Muscle of arm (tissue), 12 donors: ENCODE results near the gene C4orf54. TPM values are rescaled to one million over a fixed set of nuclear protein-coding genes. Genes with fewer than 3 reads are reported as not detected.

ENCODE experiments used
- DNase-seq: peaks from one replicate; pipeline ENCODE4 v3.0.0-alpha.2; 2013
- polyA plus RNA-seq, 12 donors: library from polyadenylated mRNA; unstranded; fragments of 120-200 nt; gene quantifications; one replicate each; pipeline ENCODE4 v1.2.1, GENCODE V29; 2013; ENCODE audit not compliant: insufficient read length in 12 of 12

C4orf54 gene
- polyA plus RNA-seq, 12 donors: 31.7 to 191 (median 109) TPM; not detected in 1

DNA sequence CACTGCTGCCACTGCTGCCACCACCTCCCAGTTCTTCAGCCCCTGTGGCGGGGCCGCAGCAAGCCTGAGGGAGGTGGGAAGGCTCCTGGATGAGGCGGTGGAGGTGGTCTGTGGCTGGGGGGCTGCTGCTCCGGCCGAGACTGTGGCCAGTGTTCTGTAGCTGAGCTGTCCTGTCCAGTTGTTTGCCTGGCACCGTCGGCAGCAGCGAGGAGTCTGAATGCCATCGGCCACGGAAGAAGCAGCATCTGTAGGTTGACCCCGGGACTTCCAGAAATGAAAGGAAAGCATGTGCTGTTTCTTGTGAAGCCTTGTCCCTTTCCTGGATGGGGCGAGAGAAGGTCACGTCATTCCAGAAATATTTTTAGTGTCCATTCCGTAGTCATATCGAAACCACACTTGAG lies 3.3 kb downstream of the C4orf54 start:
- no peak for DNase-seq

DNA sequence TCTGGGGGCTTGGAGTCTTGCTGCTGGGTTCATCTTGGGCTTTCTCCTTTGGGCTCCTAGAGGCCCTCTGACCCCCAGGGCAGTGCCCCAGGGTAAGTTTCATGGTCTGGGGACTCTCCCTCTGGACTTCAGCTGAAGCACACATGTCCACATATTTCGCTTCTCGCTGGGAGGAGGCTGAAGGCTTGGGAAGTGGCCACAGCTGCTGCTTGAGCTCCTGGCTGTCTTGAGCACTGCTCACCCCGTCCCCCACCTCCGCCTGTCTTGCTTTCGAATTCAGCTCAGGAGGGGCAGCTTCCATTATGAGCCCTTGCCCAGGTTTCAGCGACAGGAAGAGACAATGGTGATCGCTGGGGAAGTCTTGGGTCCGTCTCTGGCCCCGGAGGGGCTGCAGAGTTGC lies 3.7 kb downstream of the C4orf54 start:
- DNase-seq: no peak

DNA sequence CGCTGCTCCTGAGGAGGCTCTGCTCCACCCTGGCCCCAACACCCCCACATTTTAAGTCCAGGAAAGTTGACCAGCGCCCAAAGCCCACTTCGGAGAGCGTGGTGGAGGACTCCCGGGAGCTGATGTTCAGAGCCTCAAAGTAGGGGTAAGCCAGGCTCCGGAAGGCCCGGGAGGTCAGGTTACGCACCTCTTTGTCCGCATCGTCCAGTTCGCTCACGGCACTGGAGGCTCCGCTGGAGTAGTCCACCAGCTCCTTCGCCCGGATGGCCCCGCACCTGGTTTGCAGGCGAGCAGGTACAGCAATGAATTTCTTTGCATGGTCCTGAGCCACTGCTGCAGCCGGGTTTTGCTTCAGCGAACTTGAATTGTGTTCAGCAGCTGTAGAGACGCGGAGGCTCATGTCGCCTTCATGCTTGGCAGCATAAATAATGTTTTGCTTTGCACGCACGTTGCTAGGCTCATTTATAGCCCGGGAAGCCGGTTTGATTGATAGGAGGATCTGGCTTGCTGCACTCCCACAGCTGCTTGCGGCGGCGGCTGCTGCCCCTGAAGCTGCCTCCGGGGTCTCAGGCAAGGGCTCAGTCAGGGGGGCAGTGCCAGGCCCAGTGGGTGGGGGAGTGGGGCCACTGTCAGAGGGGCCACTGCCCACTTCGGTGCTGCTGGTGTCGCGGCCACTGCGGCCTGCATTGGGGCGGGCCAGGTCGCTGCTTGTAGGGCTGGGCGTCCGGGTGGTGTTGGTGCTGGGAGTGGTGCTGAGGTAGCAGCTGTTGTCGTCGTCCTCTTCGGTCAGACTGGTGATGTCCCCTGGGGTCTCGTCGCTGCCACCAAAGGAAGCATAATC lies 4.8 kb downstream of the C4orf54 start:
- DNase-seq: peak; percentile 46

DNA sequence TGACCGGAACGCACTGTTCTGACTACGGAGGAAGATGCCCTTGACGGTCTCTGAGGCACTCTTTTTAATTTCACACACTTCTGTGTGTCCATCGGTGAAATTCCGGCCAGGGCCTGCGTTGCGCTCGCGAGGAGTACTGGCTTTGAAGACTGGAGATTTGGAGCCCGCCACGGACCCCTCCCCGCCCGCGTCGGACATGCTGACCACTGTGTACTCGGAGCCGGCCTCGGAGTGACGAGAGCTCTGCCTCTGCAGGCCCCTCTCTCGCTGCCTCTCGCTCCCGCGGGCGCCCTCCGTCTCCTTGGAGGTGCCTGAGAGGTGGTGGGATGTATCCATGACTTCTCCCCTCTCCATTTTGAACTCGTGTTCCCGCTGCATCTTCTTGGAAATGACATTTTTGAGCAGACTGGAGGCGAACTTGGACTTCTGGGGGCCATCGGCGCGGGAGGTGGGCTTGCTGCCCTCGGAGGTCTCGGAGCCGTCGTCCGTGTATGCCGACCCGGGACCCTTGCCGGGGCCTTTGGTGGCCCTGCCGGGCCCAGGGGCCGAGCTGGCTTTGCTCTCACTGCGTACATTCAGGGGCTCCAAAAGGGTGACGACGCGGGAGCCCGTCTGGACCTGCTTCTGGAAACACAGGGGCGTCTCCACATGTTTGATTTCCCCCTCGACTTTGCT lies 5.7 kb downstream of the C4orf54 start:
- DNase-seq: no peak

DNA sequence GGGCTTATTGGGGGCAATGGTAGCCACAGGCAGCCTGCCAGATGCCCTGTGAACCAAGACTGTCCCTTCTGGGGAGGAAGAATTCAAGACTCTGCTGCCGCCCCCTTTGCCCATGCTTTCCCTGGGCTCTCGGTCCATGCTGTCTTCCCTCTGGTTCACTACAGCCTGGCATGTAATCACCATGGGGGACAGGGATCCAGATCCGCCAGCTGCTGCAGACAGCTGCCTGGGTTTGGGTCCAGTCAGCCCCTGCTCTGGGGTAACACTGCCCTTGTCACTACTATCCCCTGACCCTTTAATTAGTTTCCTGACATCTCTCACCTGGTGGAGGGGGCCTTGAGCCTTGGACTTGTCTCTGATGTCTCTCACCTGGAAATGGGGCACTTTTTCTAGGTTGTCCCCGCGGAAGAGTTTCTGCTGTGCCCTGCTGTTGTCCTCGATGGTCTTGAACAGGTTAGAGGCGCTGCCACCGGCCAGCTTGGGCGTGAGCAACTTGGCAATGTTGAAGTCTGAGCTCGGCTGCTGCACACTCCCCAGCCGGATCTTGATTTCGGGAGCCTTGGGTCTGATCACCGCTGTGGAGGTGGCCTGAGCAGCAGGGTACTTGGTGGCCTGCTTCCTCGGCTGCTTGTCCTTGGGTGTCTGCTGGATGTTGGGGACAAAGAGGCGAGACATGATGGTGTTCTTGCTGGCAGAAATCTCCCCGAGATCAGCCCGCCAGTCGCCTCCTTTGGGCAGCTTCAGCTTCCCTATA lies 6.4 kb downstream of the C4orf54 start:
- no peak for DNase-seq

DNA sequence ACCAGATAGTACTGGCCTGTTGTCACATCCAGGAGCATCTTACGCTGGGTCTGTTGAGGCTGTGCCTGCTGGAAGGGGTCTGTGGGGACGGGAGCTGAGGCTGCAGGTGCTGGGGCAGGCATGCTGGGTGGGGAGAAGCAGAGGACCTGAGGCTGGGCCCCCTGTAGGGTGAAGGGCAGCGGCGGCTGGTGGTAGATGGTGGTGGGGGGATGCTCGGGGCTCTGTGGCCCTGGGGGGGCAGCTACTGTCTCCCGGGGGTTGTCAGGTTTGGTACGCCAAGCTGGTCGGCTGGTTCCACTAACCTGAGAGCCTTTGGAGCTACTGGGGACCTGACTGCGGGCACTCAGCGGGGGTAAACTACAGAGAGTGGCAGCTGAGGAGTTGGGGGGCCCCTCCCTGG lies 7.8 kb downstream of the C4orf54 start:
- no peak for DNase-seq

DNA sequence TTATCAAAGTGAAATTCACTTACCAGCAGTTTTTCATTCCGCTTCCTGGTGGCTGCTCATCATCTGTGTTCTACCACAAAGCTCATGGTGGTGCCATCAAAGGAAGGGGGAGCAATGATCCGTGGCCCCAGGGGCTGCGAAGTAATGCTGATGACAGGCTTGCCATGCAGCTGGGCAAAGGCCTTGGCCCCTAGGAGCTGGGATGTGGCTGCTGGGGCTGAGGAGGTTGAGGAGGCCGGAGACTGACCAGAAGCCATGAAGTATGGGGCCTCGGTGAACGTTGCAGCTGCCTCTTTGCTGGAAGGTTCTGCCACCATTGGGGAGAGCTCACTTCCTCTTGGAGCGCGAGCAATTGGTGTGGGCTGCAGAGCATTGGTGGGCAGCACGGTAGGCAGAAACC lies 8.4 kb downstream of the C4orf54 start:
- no peak for DNase-seq

DNA sequence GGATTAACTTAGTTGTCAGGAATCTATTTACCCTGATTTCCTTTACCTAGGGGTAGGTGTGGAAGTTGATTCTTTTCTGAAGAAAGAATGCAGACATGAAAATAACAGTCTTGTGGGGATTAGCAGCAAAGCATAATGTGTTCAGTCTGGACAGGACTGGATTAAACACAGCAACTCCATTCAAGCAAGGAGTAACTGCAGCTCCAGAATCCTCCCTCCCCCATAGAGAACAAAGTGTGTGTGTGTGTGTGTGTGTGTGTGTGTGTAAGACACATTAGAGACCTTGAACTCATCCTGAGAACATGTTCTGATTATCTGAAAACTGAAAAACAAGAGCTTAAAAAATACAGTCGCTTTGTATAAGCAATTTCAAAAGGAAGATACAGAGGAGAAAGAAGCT lies 9.3 kb downstream of the C4orf54 start:
- no peak for DNase-seq

DNA sequence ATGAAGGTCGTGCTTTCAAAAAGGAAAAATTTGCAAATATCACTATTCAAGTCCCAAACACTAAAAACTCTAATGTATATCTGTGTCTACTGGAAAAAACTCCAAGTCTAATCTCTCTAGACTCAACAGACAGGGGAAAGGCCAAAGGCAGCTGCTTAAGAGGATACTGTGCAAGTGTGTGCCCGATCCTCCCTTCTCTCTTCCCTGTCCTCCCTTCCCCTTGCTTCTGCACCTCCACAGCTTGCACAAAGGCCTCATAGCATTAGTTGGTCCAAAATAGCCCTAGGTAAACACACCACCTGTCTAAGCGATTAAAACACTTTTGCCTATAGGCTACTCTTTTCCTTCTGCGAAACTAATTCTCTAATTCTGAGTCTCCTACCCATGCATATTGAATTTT lies 10.6 kb downstream of the C4orf54 start:
- DNase-seq: no peak

DNA sequence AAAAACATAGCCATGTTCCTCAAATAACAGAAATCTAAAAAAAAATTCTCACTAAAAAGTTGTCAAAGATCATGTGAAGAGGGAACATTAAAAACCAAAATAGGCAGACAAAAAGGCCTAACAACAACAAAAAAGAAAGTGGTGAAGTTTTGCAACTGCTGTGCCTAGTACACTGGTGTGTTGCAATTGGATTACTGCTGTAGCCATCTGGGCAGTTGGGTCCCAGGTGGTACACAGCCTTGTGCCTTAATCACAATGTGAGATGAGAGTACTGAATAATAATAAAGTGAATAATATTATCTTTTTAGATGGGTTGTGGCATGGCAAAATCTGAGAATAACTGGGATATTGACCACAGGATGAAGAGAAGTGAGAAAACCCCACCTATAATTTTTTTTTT lies 12.0 kb downstream of the C4orf54 start:
- DNase-seq: no peak

DNA sequence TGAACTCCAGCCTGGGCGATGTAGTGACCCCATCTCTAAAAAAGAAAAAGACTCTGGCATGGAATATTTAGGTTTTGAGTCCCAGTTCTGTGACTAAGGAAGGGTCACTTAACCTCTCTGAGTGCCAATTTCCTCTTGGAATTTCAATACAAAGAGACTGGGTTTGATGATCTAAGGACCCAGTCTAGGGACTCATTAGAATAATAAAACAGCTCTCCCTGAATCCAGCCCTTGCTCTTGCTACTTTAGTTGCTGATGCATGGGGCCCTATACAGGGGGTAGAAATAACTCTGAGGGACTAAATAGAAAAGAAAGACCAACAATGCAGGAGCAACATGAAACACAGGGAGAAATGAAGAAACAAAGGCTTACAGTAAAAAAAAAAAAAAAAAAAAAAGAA lies 12.6 kb downstream of the C4orf54 start:
- DNase-seq: no peak

DNA sequence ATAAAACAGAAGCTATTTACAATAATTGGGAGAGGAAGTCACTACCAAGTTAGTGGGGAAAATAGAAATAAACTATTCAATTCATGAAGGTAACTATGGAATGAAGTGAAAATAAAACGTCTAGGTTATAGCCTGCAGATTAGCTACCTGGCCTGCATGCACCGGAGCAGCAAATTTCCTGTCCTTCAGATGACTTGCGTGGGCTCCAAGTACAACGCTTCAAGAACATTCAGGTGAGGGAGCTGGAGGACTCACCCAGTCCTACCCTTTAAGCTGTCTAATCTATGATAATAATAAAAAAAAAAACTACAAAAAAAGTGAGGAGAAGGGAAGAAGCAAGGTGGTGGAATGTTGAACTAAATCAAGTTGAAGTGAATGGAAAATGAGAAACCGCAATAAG lies 13.2 kb downstream of the C4orf54 start:
- no peak for DNase-seq

DNA sequence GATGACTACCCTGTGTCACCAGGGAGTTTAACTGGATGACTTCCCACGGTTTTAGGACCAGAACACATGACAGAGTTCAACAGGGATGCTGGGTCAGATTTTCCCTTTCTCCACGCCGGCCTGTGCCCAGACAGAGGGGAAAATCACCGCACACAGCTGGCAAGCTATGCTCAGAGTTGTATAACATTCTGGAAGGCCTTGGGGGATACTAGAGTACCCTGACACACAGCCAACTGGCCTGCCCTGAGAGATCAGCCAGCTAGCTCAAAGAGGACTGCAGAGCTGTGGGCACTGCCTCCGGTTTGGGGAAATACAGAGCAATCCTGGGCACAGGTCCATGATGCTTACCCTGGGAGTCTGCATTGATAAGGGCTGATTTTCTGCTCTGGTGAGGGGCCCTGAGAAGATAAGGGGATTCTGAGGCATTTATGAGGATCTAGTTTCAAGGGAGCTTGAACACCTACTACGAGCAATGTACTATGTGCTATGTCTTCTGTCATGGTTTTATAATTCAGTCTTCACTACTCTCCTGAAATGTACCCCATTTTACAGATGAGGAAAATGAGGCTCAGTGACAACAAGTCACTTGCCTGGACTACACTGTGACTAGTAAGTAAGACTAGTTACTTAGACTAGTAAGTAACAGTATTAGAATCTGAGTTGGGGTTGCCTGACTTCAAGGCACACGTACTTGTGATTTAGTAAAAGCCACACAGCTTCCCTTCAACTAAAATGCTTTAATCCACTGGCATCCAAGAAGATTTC lies 14.7 kb downstream of the C4orf54 start:
- DNase-seq: peak; percentile 64

DNA sequence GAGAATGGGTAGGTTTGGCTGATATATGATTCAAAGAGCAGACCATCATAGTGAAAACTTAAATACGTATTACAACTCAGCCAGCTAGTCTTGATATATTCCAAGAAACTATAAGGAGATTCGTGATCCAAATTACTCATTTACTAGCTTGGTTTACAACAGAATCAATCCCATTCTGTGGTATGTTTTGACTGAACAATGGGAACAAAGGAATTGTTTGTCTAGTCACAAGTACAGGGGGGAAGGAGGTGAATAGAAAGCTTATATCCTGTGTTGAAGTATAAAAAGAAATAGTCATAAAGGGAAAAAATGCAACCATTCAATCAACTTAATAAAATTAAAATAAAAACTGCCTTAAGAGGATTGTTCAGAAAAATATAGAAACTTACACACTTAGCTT lies 17.0 kb downstream of the C4orf54 start:
- DNase-seq: no peak

DNA sequence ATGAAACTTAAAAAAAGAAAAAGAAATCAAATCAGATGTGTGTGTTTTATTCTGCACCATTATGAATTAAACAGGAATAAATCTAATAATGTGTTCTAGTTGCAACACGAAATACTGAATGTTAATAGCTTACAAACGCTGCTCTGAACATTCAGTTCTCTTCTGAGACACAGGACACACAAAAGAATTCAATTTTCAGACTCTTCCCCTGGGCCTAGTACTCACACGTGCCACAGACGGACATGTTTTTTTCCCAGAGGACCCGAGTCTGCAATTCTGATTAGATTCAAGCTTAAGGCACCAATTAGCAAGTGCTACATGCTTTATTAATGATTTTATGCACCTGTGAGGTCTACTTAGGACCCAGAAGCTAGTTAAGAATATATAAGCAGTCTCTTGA lies 20.5 kb downstream of the C4orf54 start:
- DNase-seq: no peak

DNA sequence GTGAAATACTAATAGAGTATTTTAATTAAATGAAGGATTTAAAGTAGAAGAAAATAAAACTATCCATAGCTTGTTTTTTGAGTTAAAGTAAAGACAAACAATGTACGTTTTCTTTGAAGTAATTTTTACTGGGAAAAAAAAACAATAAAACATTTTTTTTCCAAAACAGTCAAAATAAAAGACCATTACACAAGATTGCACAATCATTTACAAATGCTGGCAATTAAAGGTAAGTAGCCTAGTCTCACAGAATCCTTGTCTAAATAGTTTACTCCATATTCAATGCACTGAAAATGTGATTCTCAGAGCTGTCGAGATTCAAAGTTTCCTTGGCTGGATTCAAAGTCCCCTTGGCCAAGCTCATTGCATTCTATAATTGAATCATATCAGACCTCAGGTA lies 21.2 kb downstream of the C4orf54 start:
- no peak for DNase-seq

DNA sequence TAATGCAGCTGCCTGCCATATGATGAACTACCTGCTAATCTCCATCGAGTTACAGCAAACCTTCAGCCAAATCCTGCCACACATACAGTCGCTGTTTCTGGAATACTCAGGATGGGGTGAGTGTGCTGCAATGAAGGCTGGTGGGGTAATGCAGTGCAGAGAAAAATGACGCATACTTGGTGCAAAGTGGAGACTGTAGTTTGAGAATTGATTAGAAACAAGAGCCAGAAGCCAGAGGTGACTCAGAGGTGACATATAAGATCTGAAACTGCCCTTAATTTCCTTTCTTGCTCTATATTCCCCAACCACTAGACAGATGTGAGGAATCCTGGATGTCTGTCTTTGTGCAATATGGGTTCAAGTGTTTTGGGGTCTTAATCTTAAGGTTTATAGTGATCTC lies 22.0 kb downstream of the C4orf54 start:
- no peak for DNase-seq

DNA sequence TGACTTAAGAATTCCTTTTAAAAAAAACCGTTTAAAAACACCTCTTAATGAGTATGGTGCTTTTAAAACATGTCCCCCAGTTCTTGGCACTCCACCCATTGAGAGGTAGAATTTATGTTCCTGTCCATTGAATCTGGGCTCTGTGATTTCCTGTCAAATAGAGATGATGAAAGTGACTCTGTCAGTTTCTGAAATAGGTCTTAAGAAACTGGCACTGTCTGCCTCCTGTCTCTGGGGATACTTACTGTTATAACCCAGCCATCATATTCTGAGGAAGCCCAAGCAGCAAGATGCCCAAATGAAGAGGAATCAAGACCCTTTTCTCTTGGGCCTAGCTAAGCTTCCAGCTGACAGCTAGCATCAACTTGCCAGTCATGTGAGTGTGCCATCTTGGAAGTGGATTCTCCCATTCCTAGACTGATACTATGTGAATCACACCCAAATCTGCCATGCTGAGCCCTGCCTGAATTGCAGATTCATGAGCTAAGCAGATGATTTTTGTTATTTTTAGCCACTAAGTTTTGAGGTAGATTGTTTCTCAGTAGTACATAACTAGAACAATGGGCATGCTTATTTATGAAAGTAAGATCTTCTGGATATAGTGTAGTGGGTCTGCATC lies 22.8 kb downstream of the C4orf54 start:
- no peak for DNase-seq

DNA sequence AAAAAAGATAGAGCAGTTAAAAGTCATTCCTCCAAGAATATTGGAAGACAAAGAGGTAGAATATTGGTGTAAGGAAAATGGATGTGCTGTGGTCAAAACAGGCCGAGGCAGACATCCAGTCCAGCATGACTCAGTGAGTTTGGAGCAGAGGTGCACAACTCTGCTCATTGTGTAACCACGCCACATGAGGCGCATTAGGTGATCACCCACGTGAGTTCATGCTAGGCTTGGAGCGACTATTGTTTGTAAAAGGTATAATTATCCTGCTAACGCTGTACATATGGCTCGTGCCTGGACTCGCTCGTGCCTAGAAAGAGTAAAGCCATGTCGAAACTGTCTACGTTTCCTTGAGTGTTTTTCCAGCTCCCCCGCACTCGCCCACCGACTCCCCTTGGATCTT lies 23.9 kb downstream of the C4orf54 start:
- DNase-seq: no peak

DNA sequence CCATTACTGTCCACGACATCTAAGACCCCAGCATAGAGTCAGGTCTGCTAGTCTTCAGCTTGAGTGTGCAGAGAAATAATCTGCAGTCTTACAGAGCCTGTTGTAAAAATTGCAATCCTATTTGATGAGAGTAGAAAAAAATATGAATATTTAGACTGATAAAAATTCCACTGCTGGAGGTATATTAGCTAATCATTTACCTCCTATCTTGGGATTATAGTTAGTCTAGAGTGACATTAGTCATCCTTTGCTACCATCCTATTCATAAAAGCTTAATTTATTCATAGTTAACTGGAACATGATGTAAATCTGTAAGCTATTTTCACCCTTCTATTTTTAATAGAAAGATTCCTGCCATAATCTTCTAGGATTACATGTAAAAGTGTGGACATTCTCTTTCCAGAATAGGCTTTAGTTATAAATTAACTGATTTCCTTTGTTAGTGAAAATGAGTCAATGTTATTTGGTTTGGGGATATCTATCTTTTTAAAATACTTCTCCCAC lies 26.7 kb downstream of the C4orf54 start:
- no peak for DNase-seq

DNA sequence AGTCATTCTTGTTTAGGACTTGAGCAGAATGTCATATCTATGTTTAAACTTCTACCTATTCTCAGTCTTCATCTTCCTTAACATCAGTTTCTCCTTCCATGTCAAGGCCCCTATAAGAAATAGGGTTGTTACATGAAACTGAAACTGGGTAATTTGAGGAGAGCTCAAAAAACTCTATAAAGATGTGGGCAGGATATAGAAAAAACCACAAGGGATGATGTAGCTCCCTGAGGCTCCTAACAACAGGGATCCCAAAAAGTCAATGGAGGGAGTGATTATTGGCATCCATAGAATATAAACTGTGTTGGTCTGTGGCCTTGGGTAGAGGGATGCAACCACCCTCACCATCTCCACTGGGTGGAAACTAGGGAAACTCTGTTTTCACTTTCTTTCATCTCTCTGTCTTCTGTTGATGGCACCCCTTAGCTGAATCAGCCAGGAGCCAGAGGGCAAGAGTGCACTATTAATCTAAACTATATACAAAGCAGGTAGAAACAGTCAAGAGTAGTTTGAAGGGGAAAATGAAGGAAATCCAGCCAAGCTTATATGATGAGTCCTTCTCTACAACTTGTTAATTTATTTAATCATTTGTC lies 27.6 kb downstream of the C4orf54 start:
- DNase-seq: no peak
